Transverse colon (tissue), 4 donors: ENCODE results near the gene RASAL2. TPM values are rescaled to one million over a fixed set of nuclear protein-coding genes. Genes with fewer than 3 reads are reported as not detected.

Source experiments
- DNase-seq: peaks from one replicate; pipeline ENCODE4 v3.0.0-alpha.2; 2019
- H3K27ac ChIP-seq, 4 donors: fragments of 200-600 bp; sonication (generic); 2 replicates each; pipeline ENCODE4 v1.5.1; 2016 to 2018; ENCODE audit warnings: inconsistent platforms in 4 of 4
- H3K27me3 ChIP-seq: fragments of 200-600 bp; sonication (generic); 2 replicates; pipeline ENCODE4 v1.5.1; 2017; ENCODE audit warnings: inconsistent platforms
- H3K36me3 ChIP-seq, 4 donors: fragments of 200-600 bp; sonication (generic); 2 replicates each; pipeline ENCODE4 v1.5.1; 2017 to 2019; ENCODE audit warnings: inconsistent platforms in 4 of 4
- H3K4me1 ChIP-seq, 4 donors: fragments of 200-600 bp; sonication (generic); 2 replicates each; pipeline ENCODE4 v1.5.1; 2017 to 2020; ENCODE audit warnings: inconsistent platforms in 4 of 4
- H3K4me3 ChIP-seq, 4 donors: fragments of 200-600 bp; sonication (generic); 1 replicate in 1 of 4; 2 replicates in 3 of 4; pipeline versions ENCODE4 v1.5.1 to v1.6.1; 2017 to 2019; ENCODE audit warnings: inconsistent platforms in 4 of 4
- H3K9me3 ChIP-seq, 2 donors: fragments of 200-600 bp; sonication (generic); 2 replicates each; pipeline ENCODE4 v1.5.1; 2017 to 2019; ENCODE audit warnings: inconsistent platforms in 2 of 2
- EP300 ChIP-seq: sonication (generic); formaldehyde crosslinking; IDR thresholded peaks from one replicate; pipeline ENCODE4 v1.6.1; 2017; ENCODE audit warnings: antibody characterized with exemption, low read depth
- POLR2A ChIP-seq: fragments of 450-650 bp; IDR thresholded peaks from one replicate; pipeline ENCODE4 v1.6.1; 2016; ENCODE audit warnings: antibody characterized with exemption, mild to moderate bottlenecking, moderate library complexity
- POLR2AphosphoS5 ChIP-seq, 3 donors: sonication (generic); formaldehyde crosslinking; IDR thresholded peaks; one replicate each; pipeline ENCODE4 v1.6.1; 2016; ENCODE audit warnings: antibody characterized with exemption in 3 of 3
- WGBS, 2 donors: methylation state at CpG; one replicate each; pipeline ENCODE4 v1.1.5; 2018; ENCODE audit warnings: low coverage in 1 of 2; 5-methylcytosine and 5-hydroxymethylcytosine counted together
- in situ Hi-C, 4 donors: fragments of 200-750 bp; cut with MboI; loops; one replicate each; pipeline versions ENCODE4 v1.15.0 to v1.15.1; 2017; ENCODE audit warnings: low sequenced_read_pairs in 3 of 4, low pct_ligation_motif_present in 1 of 4, low pct_unique_long_range_greater_than_20kb in 1 of 4
- intact Hi-C: fragments of 100-400 bp; cut with DNase I; formaldehyde crosslinking; loops from one replicate; pipeline ENCODE4 v1.15.1; 2023; ENCODE audit warnings: low total_unique reads
- total RNA-seq, 4 donors: library from RNA; depleted of rRNA; stranded (reverse); fragments of >200 nt; gene quantifications; one replicate each; pipeline ENCODE4 v1.1.0, GENCODE V29; 2016
- TF ChIP-seq, protein P1 (sequence below), 5 experiments: fragments of 200-600 bp in 3 of 5; fragments of 450-650 bp in 2 of 5; sonication (generic) in 3 of 5; IDR thresholded peaks; 1 replicate in 2 of 5; 2 replicates in 3 of 5; pipeline ENCODE4 v1.5.1; 2016 to 2017; ENCODE audit warnings: antibody characterized with exemption in 5 of 5, inconsistent platforms in 3 of 5, mild to moderate bottlenecking in 2 of 5, moderate library complexity in 1 of 5

The RASAL2 gene
- total RNA-seq, 4 donors from 2014 or later = 13.1 to 26.1 (median 19.8) TPM

DNA sequence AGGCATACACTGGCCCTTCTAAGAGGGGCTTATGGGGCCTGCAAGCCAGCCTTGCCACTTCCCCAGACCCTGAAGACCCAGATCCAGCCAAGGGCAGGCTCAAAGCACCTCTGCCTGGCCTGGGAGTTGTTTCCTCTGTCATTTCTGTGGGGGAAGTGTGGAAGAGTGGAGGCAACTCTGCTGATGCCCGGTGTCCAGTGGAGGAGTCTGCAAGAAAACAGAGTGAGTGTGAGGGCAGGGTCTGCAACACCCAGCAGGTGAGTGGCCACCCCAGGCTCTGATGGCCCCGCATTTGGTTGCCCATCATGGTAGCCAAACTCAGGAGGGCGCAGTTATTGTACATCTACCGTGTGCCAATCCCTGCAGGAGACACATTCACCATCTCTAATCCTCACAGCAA lies 394.5 kb downstream of the RASAL2 start:
- Histone ChIP-seq H3K4me1 (peaks cover 0 to 7% (median 2%) of the 10 kb centered on the region in 4 donors), H3K27ac (no peak overlapping the region), H3K36me3 (no peaks in the 10 kb centered on the region), H3K27me3 (peaks cover 11% of the 10 kb centered on the region), H3K9me3 (no peaks in the 10 kb centered on the region), H3K4me3 (no peak overlapping the region)
- TF ChIP-seq POLR2AphosphoS5 (IDR thresholded peaks at IDR 0.05) (no peak), POLR2A (no peak), EP300 (no peak)
- TF ChIP-seq, protein P1, sequence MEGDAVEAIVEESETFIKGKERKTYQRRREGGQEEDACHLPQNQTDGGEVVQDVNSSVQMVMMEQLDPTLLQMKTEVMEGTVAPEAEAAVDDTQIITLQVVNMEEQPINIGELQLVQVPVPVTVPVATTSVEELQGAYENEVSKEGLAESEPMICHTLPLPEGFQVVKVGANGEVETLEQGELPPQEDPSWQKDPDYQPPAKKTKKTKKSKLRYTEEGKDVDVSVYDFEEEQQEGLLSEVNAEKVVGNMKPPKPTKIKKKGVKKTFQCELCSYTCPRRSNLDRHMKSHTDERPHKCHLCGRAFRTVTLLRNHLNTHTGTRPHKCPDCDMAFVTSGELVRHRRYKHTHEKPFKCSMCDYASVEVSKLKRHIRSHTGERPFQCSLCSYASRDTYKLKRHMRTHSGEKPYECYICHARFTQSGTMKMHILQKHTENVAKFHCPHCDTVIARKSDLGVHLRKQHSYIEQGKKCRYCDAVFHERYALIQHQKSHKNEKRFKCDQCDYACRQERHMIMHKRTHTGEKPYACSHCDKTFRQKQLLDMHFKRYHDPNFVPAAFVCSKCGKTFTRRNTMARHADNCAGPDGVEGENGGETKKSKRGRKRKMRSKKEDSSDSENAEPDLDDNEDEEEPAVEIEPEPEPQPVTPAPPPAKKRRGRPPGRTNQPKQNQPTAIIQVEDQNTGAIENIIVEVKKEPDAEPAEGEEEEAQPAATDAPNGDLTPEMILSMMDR (IDR thresholded peaks at IDR 0.05) = no peak
- no peak for DNase-seq
- intact Hi-C loops (no loop called here), in situ Hi-C loops (no loop called here)
- 93 to 96% methylated on average over 3 to 4 of the region's 4 CpGs for WGBS, 2 donors

DNA sequence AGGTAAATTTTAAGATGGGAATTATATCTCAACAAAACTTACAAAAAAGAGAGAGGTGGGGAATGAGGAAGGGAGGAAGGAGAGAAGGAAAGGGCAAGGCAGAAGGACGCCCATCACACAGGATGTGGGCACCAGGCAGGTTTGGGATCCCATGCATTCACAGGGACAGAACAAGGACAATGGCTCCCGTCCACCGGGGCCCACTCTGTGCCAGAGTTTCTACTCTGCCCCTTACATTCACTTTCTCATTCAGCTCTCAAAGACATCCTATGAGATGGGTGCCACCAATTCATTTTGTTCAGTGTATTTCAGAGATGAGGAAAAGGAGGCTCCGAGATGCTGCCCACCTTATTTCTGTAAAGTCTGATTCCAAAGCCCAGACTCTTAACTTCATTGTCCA lies 395.5 kb downstream of the RASAL2 start:
- Histone ChIP-seq H3K9me3 (no peaks in the 10 kb centered on the region), H3K27ac (no peak overlapping the region), H3K4me1 (peaks cover 0 to 7% (median 2%) of the 10 kb centered on the region in 4 donors), H3K36me3 (no peaks in the 10 kb centered on the region), H3K27me3 (peaks cover 11% of the 10 kb centered on the region), H3K4me3 (no peak overlapping the region)
- WGBS, 2 donors = 88 to 100% methylated on average over 2 to 4 of the region's 4 CpGs
- no peak for DNase-seq
- in situ Hi-C loops = no loop called here
- intact Hi-C loops = no loop called here
- TF ChIP-seq EP300 = no peak
- no peak for TF ChIP-seq POLR2A
- TF ChIP-seq POLR2AphosphoS5 (IDR thresholded peaks at IDR 0.05) = no peak
- TF ChIP-seq, protein P1 (IDR thresholded peaks at IDR 0.05) = no peak

DNA sequence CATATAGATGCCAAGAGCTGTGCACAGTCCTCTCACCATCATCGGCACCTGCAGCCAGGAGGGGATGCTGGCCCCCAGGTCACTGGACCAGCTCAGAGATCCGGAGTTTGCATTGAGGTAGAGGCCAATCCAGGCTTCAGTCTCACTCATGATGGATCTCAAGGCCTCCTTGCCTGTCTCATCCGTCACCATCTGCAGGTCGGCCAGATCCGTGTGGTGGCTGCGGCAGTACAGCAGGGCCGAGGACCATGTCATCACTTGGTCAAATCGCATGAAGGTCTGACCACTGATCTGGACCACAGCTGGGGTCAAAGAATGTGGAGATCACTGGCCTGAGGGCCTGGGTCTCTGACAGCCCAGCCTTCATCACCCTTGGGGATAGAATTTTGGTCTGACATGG lies 396.2 kb downstream of the RASAL2 start:
- in situ Hi-C loops = no loop called here
- TF ChIP-seq EP300 (no peak), POLR2A (no peak), POLR2AphosphoS5 (IDR thresholded peaks at IDR 0.05) (no peak)
- TF ChIP-seq, protein P1 (IDR thresholded peaks at IDR 0.05) = no peak
- peaks cover 0 to 7% (median 2%) of the 10 kb centered on the region in 4 donors for H3K4me1 ChIP-seq
- H3K36me3 ChIP-seq = no peaks in the 10 kb centered on the region
- WGBS, 2 donors = 96 to 100% methylated on average over 1 to 8 of the region's 8 CpGs
- intact Hi-C loops = no loop called here
- H3K27ac ChIP-seq = no peak overlapping the region
- no peak for DNase-seq
- H3K27me3 ChIP-seq = peaks cover 11% of the 10 kb centered on the region
- H3K4me3 ChIP-seq = no peak overlapping the region
- no peaks in the 10 kb centered on the region for H3K9me3 ChIP-seq

DNA sequence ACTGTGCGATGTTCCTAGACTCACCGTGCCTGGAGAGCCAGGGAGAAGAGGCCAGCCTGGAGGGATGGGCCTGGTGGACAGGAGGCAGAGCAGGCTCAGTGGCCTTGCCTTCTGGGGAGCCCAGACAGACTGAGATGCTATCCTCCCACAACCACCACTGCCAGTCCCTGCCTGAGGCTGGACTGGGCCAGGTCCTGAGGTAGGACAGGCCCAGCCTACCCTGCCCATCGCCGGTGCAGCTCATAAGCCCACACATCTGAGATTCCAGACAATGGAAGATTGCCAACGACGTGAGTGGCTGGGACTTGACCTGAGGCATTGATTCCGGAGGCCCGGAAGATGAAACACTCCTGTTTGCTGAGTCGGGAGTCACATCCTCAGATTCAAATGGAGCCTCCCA lies 397.1 kb downstream of the RASAL2 start:
- 95% methylated on average over 9 of the region's 9 CpGs; no CpG with 5 or more reads in 1 of the 2 donors for WGBS, 2 donors
- no peak overlapping the region for H3K4me3 ChIP-seq
- no peak overlapping the region for H3K27ac ChIP-seq
- H3K36me3 ChIP-seq = no peaks in the 10 kb centered on the region
- TF ChIP-seq POLR2A = no peak
- TF ChIP-seq EP300 = no peak
- TF ChIP-seq, protein P1 (IDR thresholded peaks at IDR 0.05) = no peak
- no peak for TF ChIP-seq POLR2AphosphoS5 (IDR thresholded peaks at IDR 0.05)
- no peaks in the 10 kb centered on the region for H3K9me3 ChIP-seq
- intact Hi-C loops (no loop called here), in situ Hi-C loops (no loop called here)
- DNase-seq = no peak
- H3K27me3 ChIP-seq = peaks cover 11% of the 10 kb centered on the region
- peaks cover 0 to 7% (median 2%) of the 10 kb centered on the region in 4 donors for H3K4me1 ChIP-seq
